GM20431 (cell line): ENCODE data around the gene CDHR5.

Experiments
- in situ Hi-C: fragments of 300-500 bp; cut with MseI, MboI; formaldehyde crosslinking; loops from one replicate; pipeline ENCODE4 v1.15.0; 2020; ENCODE audit warnings: low sequenced_read_pairs; ENCODE audit not compliant: unreplicated experiment

CDHR5 gene

GRCh38 chr11:645536-645935, 20.8 kb upstream of the CDHR5 start:
- in situ Hi-C loops, result no loop called here

DNA sequence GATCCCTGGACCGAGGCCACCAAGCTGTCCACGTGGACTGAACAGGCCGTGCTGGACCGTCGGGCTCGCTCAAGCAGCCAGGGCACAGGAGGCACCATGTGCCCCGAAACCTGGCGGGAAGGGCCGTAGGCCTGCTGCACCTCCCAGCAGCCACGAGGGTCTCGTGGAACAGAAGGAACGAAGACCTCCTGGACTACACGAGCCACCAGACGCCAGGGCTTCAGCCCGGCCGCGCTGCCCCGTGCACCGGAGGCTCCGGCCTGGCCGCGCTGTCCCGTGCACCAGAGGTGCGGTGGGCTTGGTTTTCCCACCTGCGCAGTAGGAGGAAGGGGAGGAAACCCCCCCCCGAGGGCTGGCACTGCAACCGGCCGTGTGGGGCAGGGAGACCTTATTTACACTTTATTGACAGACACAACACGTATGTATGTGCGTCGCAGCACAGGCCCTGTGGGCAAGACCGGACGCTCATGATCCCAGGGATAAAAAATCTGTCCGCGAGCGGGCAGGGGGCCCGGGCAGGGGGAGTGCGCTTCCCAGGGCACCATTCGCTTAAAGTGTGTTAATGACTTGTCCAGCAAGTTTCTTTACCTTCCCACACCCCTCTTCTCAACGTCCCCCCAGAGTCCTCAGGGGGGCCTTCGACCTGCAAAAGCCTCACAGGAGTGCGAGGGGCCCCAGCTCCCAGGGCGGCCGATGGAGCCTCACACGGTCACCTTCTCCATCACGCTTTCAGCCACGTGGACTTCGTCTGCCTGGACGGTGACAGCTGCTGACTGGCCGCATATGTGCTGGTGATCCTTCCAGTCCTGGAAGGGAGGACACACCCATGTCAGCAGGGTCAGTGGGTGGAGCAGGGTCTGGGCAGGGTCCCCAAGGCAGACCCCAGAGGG, 19.3 kb upstream of the CDHR5 start:
- in situ Hi-C loops, result no loop called here

DNA sequence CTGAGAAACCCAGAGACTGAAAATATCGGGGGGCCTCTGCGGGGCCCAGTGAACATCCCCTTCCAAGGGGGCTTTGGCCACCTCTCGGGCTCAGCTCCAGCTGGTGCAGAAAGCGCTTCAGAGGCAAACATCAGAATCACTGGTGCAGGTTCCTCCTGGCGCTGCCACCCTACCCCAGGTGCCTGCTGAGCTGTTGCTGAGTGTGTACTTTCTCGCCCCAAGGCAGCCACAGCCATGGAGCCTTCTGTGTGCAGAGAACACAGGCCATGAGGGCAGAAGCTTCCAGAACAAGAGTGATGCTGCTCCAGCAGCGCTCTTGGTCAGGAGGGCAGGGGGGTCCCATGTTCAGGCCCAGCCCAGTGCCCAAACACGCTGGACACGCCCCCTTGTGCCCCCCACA, 18.6 kb upstream of the CDHR5 start:
- in situ Hi-C loops, result no loop called here

- in situ Hi-C loops, result no loop called here
Observed at GRCh38 chr11:641806-642370, 17.1 kb upstream of the CDHR5 start.

- in situ Hi-C loops, result no loop called here
Observed at GRCh38 chr11:640021-640706, 15.4 kb upstream of the CDHR5 start.

DNA sequence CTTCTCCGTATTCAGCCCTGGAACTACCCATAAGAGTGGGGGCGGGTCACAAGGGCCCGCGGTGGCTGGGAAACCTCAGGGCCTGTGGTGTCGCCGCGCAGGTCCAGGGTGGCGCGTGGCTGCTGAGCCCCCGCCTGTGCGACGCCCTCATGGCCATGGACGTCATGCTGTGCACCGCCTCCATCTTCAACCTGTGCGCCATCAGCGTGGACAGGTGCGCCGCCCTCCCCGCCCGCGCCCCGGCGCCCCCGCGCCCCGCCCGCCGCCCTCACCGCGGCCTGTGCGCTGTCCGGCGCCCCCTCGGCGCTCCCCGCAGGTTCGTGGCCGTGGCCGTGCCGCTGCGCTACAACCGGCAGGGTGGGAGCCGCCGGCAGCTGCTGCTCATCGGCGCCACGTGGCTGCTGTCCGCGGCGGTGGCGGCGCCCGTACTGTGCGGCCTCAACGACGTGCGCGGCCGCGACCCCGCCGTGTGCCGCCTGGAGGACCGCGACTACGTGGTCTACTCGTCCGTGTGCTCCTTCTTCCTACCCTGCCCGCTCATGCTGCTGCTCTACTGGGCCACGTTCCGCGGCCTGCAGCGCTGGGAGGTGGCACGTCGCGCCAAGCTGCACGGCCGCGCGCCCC, 14.7 kb upstream of the CDHR5 start:
- in situ Hi-C loops, result no loop called here

DNA sequence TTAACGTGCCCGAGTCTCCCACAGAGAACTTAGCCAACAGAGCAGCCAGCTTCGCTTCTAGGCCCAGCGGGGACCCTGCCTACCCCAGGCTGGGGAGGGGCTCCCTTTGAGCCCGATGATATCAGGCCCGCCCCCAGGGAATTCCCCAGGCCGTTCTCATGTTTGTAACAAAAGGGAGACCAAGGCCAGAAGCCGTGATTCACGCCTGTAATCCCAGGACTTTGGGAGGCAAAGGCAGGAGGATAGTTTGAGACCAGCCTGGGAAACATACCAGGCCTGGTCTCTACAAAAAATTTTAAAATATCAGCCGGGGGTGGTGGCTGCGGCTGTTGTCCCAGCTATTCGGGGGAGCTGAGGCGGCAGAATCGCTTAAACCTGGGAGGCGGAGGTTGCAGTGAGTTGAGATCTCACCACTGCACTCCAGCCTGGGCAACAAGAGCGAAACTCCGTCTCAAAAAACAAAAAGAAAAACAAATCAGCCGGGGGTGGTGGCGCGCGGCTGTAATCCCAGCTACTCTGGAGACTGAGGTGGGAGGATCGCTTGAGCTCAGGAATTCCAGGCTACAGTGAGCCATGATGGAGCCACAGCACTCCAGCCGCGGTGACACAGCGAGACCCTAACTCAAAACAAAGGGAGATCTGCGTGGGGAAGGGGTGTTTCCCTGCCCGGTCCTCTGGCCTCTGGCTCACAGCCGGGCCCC, 14.0 kb upstream of the CDHR5 start:
- in situ Hi-C loops, result no loop called here

GRCh38 chr11:637593-638521, 13.1 kb upstream of the CDHR5 start:
- in situ Hi-C loops, result no loop called here

GRCh38 chr11:637333-637592, 12.5 kb upstream of the CDHR5 start:
- in situ Hi-C loops, result no loop called here

GRCh38 chr11:636511-637332, 12.0 kb upstream of the CDHR5 start, which contains the start of gene DRD4:
DRD4 (plus strand) TSS chr11:637269; CDS start chr11:637305, 36 bp downstream.
- in situ Hi-C loops, result no loop called here

GRCh38 chr11:635945-636510, 11.3 kb upstream of the CDHR5 start:
- in situ Hi-C loops, result no loop called here

GRCh38 chr11:630871-631270, 6.1 kb upstream of the CDHR5 start:
- in situ Hi-C loops, result no loop called here

GRCh38 chr11:629237-629583, 4.5 kb upstream of the CDHR5 start:
- in situ Hi-C loops, result no loop called here

DNA sequence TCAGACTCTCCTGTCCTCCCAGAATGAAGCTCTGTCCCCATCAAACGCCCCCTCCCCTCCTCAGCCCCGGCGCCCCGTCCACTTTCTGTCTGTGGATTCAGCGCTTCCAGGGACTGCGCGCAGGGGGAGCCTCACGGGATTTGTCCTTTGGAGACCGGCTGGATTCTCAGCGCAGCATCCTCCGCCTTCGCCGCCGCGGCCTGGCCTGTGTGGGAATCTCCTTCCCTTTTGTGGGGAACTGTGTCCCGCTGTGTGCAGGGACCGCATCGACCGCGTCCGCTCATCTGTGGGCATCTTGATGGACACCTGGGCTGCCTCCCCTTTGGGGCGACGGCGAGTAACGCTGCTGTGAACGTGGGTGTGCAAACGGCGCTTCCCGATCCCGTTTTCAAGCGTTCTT, 3.3 kb upstream of the CDHR5 start:
- in situ Hi-C loops, result no loop called here

DNA sequence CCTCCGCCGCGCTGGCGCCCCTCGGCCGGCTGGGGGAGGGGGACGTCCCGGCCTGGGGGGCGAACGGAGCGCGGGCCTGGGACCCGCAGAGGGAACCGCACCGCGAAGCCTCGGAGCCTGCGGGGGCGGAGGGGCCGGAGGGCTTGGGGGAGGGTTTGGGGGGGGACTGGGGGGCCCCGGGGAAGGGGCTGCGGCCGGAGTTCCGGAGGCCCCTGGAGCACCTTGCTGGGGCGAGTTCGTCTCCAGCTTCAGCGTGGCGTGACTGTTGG, 2.5 kb upstream of the CDHR5 start:
- in situ Hi-C loops, result no loop called here

- in situ Hi-C loops, result no loop called here
Observed at GRCh38 chr11:626475-627307, 1.9 kb upstream of the CDHR5 start, which contains the start of gene SCT. SCT (minus strand) TSS chr11:627181; CDS start chr11:627143, 38 bp downstream.

DNA sequence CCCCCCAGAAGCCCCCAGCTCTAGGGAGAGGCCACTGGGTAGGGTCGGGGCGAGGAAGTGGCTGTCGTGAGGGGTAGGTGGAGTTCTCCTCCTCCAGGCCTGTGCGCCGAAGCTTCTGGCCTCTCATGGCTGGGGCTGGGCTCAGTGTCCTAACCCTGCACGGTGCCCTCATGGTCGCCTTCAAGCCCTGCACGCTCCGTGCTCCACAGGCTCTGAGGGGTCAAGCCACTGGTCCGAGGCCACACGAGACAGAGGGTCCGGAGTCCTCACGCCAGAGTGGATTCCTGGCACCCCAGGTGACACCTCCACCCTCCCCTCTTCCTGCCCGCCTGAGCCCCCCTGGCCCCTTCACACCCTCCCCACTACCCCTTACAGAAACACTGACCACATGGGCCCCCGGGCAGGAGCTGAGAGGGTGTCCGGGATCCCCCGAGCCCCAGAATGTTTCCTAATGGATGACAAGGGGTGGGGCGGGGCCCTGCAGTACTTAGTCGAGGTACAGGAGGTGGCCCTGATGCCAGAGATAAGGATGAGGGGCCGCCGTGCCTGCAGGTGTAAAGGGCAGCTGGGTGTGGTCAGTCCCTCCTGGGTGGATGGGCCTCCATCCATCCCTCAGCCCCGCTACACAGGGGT, 997 bp upstream of the CDHR5 start:
- in situ Hi-C loops, result no loop called here
